B cell (primary cell): ENCODE measurements around the gene ASPRV1. TPM values are rescaled to one million over a fixed set of nuclear protein-coding genes. Genes with fewer than 3 reads are reported as not detected.

Experiments used
- ATAC-seq: fragments of 200-7000 bp; cut with Tn5 transposase; one replicate; pipeline ENCODE4 v1.10.0; 2021; ENCODE audit warnings: low read depth, mild to moderate bottlenecking, moderate number of reproducible peaks, moderate library complexity
- CTCF ChIA-PET: fragments of 350-600 bp; sonication (Branson Sonifier 250); formaldehyde crosslinking; loops from one replicate; lab custom pipeline; 2021; ENCODE audit warnings: antibody characterized with exemption, inconsistent platforms; lab: Charles Lee
- POLR2A ChIA-PET: fragments of 350-600 bp; sonication (Branson Sonifier 250); formaldehyde crosslinking; loops from one replicate; lab custom pipeline; 2021; ENCODE audit warnings: antibody characterized with exemption; lab: Charles Lee
- DNase-seq: peaks from one replicate; pipeline ENCODE4 v3.0.0; 2013
- H2AFZ ChIP-seq: 2 replicates; pipeline ENCODE4 v1.6.1; 2012; ENCODE audit warnings: mild to moderate bottlenecking, low read depth, low read length; ENCODE audit not compliant: insufficient read depth, poor library complexity, severe bottlenecking
- H3K27ac ChIP-seq, 2 donors: 1 replicate in 1 of 2; 2 replicates in 1 of 2; pipeline ENCODE4 v1.5.1; 2012 to 2013; ENCODE audit warnings: low read length in 2 of 2, mild to moderate bottlenecking in 2 of 2, moderate library complexity in 1 of 2
- H3K27me3 ChIP-seq, 4 experiments: fragments of 200-600 bp in 1 of 4; sonication (generic) in 1 of 4; replicated peaks in 1 of 4; 1 replicate in 2 of 4; 2 replicates in 2 of 4; pipeline versions ENCODE4 v1.6.1 to v1.7.0; 2013 to 2016; ENCODE audit warnings: low read length in 3 of 4, mild to moderate bottlenecking in 2 of 4, mixed read lengths in 1 of 4, moderate library complexity in 1 of 4; ENCODE audit not compliant: insufficient read depth in 4 of 4, control insufficient read depth in 3 of 4; ENCODE audit errors: control extremely low read depth in 1 of 4
- H3K36me3 ChIP-seq, 2 experiments: replicated peaks in 1 of 2; 1 replicate in 1 of 2; 2 replicates in 1 of 2; pipeline versions ENCODE4 v1.6.1 to v1.7.1; 2013; ENCODE audit warnings: low read length in 1 of 2; ENCODE audit not compliant: insufficient read depth in 2 of 2, control insufficient read depth in 1 of 2; ENCODE audit errors: control extremely low read depth in 1 of 2, extremely low read depth in 1 of 2
- H3K4me1 ChIP-seq, 2 donors: fragments of 200-600 bp in 1 of 2; sonication (generic) in 1 of 2; 1 replicate in 1 of 2; 2 replicates in 1 of 2; pipeline versions ENCODE4 v1.5.1 to v1.6.1; 2013 to 2017; ENCODE audit warnings: low read length in 2 of 2; ENCODE audit not compliant: control insufficient read depth in 2 of 2, insufficient read depth in 2 of 2
- H3K4me2 ChIP-seq: replicated peaks from 2 replicates; pipeline ENCODE3; 2012; ENCODE audit warnings: mild to moderate bottlenecking, low read depth, low read length; ENCODE audit not compliant: poor library complexity, severe bottlenecking
- H3K4me3 ChIP-seq, 5 experiments: fragments of 200-600 bp in 1 of 5; sonication (generic) in 1 of 5; 1 replicate in 3 of 5; 2 replicates in 2 of 5; pipeline versions ENCODE4 v1.5.1 to v1.7.0; 2011 to 2016; ENCODE audit warnings: low read length in 4 of 5, mild to moderate bottlenecking in 4 of 5, low read depth in 2 of 5, control low read depth in 1 of 5, moderate library complexity in 1 of 5; ENCODE audit not compliant: insufficient read depth in 1 of 5; ENCODE audit errors: control extremely low read depth in 1 of 5, extremely low read depth in 1 of 5
- H3K79me2 ChIP-seq: fragments of 200-600 bp; sonication (generic); one replicate; pipeline ENCODE4 v1.6.0; 2016; ENCODE audit warnings: low read length; ENCODE audit not compliant: control insufficient read depth, insufficient read depth
- H3K9ac ChIP-seq: fragments of 200-600 bp; sonication (generic); 2 replicates; pipeline ENCODE4 v1.6.1; 2017; ENCODE audit warnings: mild to moderate bottlenecking, low read length, moderate library complexity
- H3K9me3 ChIP-seq, 3 donors: one replicate each; pipeline versions ENCODE4 v1.6.1 to v1.7.1; 2013; ENCODE audit warnings: low read length in 2 of 3; ENCODE audit not compliant: control insufficient read depth in 2 of 3, insufficient read depth in 1 of 3; ENCODE audit errors: control extremely low read depth in 1 of 3
- H4K20me1 ChIP-seq: 2 replicates; pipeline ENCODE4 v1.6.0; 2012; ENCODE audit warnings: mild to moderate bottlenecking, low read length; ENCODE audit not compliant: insufficient read depth, control insufficient read depth, poor library complexity, severe bottlenecking
- H3K27ac Mint-ChIP-seq: one replicate; pipeline ENCODE4 v1.8.0; 2021; ENCODE audit warnings: mixed read lengths
- H3K27me3 Mint-ChIP-seq: one replicate; pipeline ENCODE4 v1.8.0; 2021; ENCODE audit warnings: mixed read lengths
- H3K4me1 Mint-ChIP-seq: one replicate; pipeline ENCODE4 v1.8.0; 2021; ENCODE audit warnings: mixed read lengths
- H3K4me3 Mint-ChIP-seq: one replicate; pipeline ENCODE4 v1.8.0; 2021; ENCODE audit warnings: mixed read lengths
- H3K9me3 Mint-ChIP-seq: one replicate; pipeline ENCODE4 v1.8.0; 2022; ENCODE audit warnings: mixed read lengths; ENCODE audit not compliant: insufficient read depth
- CTCF ChIP-seq: fragments of 200-600 bp; IDR thresholded peaks from one replicate; pipeline ENCODE4 v1.8.0; 2022; ENCODE audit warnings: antibody characterized with exemption, mild to moderate bottlenecking
- EZH2 ChIP-seq: IDR thresholded peaks from 2 replicates; pipeline ENCODE4 v1.6.1; 2012; ENCODE audit warnings: borderline replicate concordance, low read depth, mild to moderate bottlenecking, moderate library complexity, low read length; ENCODE audit not compliant: insufficient read depth, poor library complexity, severe bottlenecking
- WGBS: methylation state at CpG from one replicate; pipeline ENCODE4 v1.1.5; 2013; ENCODE audit warnings: missing lambda C conversion rate; ENCODE audit not compliant: insufficient coverage; 5-methylcytosine and 5-hydroxymethylcytosine counted together
- intact Hi-C: fragments of 100-400 bp; cut with micrococcal nuclease; formaldehyde crosslinking; loops from one replicate; pipeline ENCODE4 v1.10.0; 2022
- polyA plus RNA-seq: library from polyadenylated mRNA; depleted of rRNA; stranded (reverse); fragments of >200 nt; gene quantifications from 2 replicates; pipeline ENCODE4 v1.2.3, GENCODE V29; 2012
- total RNA-seq, 2 donors: library from RNA; stranded (reverse); fragments of 120-200 nt in 1 of 2; gene quantifications; 1 replicate in 1 of 2; 2 replicates in 1 of 2; pipeline versions ENCODE4 v1.2.3 to v1.2.4, GENCODE V29; 2013 to 2022

The ASPRV1 gene
- total and polyA plus RNA-seq, 2 donors (not counting 1 experiment from before 2014, with no cell fraction given): 1.1 TPM

GRCh38 chr2:69943843-69944525 is 17.4 kb downstream of the ASPRV1 start:
- H3K4me2 ChIP-seq: no peak overlapping the region
- TF ChIP-seq EZH2 (no peak), CTCF (no peak)
- H3K36me3 ChIP-seq: peaks cover 0 to 23% of the 10 kb centered on the region in 2 experiments
- DNase-seq (no peak), ATAC-seq (no peak)
- no peaks in the 10 kb centered on the region for H3K27me3 ChIP-seq
- H3K4me3 Mint-ChIP-seq: no peak overlapping the region
- H3K4me1 ChIP-seq: peaks cover 0 to 8% of the 10 kb centered on the region in 2 donors
- intact Hi-C loops: no loop called here
- H3K4me3 ChIP-seq: no peak overlapping the region
- H2AFZ ChIP-seq: no peak overlapping the region
- H3K9ac ChIP-seq: no peak overlapping the region
- no peak overlapping the region for H3K27ac ChIP-seq
- no peaks in the 10 kb centered on the region for H3K27me3 Mint-ChIP-seq
- no peaks in the 10 kb centered on the region for H3K9me3 Mint-ChIP-seq
- CTCF ChIA-PET: interaction anchor here (1.0 kb wide), 1 partner anchor 20 kb away, joined by 3 read pairs; no protein-coding TSS in a partner anchor
- no peaks in the 10 kb centered on the region for H3K9me3 ChIP-seq
- POLR2A ChIA-PET: interaction anchor here (0.5 kb wide), 1 partner anchor 127 kb away, joined by 3 read pairs; no protein-coding TSS in a partner anchor
- H3K79me2 ChIP-seq: no peaks in the 10 kb centered on the region
- no peak overlapping the region for H3K27ac Mint-ChIP-seq
- H4K20me1 ChIP-seq: no peaks in the 10 kb centered on the region
- H3K4me1 Mint-ChIP-seq: peaks cover 7% of the 10 kb centered on the region
- WGBS: 54% methylated on average over 5 of the region's 9 CpGs
